ENCODE measurements around the gene DAB2IP. TPM values are rescaled to one million over a fixed set of nuclear protein-coding genes. Genes with fewer than 3 reads are reported as not detected.

The DAB2IP gene
- total RNA-seq, 1 experiment from 2014 or later: 52.6 TPM

GRCh38 chr9:121683652-121684051 is 32.2 kb downstream of the DAB2IP start:
- DNase-seq (ENCODE audit: low spot score) (no peak), ATAC-seq (no peak)
- CTCF ChIA-PET: interaction anchor here (0.5 to 4.5 kb wide), 56 partner anchors 9 to 313 kb away, joined by 3 to 115 read pairs (median 5); partner anchors contain the start of genes DAB2IP and GGTA1
- Mint-ChIP-seq H3K36me3 (no peaks in the 10 kb centered on the region; the same call in 1 of the 2 replicates), H3K9me3 (no peaks in the 10 kb centered on the region), H3K4me1 (peaks cover 6% of the 10 kb centered on the region), H3K4me3 (no peak overlapping the region), H3K27ac (no peak overlapping the region), H3K27me3 (ENCODE audit: low read depth) (no peaks in the 10 kb centered on the region)
- POLR2A ChIA-PET: no interaction called here
- no peak for TF ChIP-seq ZNF425 (CRISPR knock-in tag; conservative IDR thresholded peaks at IDR 0.05)

- H3K4me1 Mint-ChIP-seq: peaks cover 6% of the 10 kb centered on the region
- DNase-seq (ENCODE audit: low spot score) (peak; percentile 87), ATAC-seq (peak; percentile 86)
- ChIA-PET CTCF (interaction anchor here (0.6 to 4.5 kb wide), 57 partner anchors 10 to 312 kb away, joined by 3 to 115 read pairs (median 5); partner anchors contain the start of genes DAB2IP and GGTA1), POLR2A (no interaction called here)
- H3K9me3 Mint-ChIP-seq: no peaks in the 10 kb centered on the region
- H3K27ac Mint-ChIP-seq: no peak overlapping the region
- no peak for TF ChIP-seq ZBTB43 (CRISPR knock-in tag; IDR thresholded peaks at IDR 0.05)
- TF ChIP-seq, protein P1, sequence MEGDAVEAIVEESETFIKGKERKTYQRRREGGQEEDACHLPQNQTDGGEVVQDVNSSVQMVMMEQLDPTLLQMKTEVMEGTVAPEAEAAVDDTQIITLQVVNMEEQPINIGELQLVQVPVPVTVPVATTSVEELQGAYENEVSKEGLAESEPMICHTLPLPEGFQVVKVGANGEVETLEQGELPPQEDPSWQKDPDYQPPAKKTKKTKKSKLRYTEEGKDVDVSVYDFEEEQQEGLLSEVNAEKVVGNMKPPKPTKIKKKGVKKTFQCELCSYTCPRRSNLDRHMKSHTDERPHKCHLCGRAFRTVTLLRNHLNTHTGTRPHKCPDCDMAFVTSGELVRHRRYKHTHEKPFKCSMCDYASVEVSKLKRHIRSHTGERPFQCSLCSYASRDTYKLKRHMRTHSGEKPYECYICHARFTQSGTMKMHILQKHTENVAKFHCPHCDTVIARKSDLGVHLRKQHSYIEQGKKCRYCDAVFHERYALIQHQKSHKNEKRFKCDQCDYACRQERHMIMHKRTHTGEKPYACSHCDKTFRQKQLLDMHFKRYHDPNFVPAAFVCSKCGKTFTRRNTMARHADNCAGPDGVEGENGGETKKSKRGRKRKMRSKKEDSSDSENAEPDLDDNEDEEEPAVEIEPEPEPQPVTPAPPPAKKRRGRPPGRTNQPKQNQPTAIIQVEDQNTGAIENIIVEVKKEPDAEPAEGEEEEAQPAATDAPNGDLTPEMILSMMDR (IDR thresholded peaks at IDR 0.05): peak; percentile 53; the same call in 1 of the 2 replicates
- TF ChIP-seq IRF2 (CRISPR knock-in tag; IDR thresholded peaks at IDR 0.05; ENCODE audit: borderline replicate concordance, low read depth): no peak
- TF ChIP-seq FOXP1 (CRISPR knock-in tag; IDR thresholded peaks at IDR 0.05; ENCODE audit: borderline replicate concordance): 0 out of 2 replicates have a peak, but pooled peaks have one; percentile 16
- TF ChIP-seq TEAD4 (CRISPR knock-in tag; IDR thresholded peaks at IDR 0.05): no peak
- TF ChIP-seq, protein P2, sequence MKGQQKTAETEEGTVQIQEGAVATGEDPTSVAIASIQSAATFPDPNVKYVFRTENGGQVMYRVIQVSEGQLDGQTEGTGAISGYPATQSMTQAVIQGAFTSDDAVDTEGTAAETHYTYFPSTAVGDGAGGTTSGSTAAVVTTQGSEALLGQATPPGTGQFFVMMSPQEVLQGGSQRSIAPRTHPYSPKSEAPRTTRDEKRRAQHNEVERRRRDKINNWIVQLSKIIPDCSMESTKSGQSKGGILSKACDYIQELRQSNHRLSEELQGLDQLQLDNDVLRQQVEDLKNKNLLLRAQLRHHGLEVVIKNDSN (CRISPR knock-in tag; IDR thresholded peaks at IDR 0.05): no peak
- TF ChIP-seq, protein P3, sequence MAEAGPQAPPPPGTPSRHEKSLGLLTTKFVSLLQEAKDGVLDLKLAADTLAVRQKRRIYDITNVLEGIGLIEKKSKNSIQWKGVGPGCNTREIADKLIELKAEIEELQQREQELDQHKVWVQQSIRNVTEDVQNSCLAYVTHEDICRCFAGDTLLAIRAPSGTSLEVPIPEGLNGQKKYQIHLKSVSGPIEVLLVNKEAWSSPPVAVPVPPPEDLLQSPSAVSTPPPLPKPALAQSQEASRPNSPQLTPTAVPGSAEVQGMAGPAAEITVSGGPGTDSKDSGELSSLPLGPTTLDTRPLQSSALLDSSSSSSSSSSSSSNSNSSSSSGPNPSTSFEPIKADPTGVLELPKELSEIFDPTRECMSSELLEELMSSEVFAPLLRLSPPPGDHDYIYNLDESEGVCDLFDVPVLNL (CRISPR knock-in tag; IDR thresholded peaks at IDR 0.05; ENCODE audit: borderline replicate concordance, low read depth): no peak
- H3K36me3 Mint-ChIP-seq: no peaks in the 10 kb centered on the region; the same call in 1 of the 2 replicates
- H3K27me3 Mint-ChIP-seq (ENCODE audit: low read depth): no peaks in the 10 kb centered on the region
- H3K4me3 Mint-ChIP-seq: no peak overlapping the region
Observed at GRCh38 chr9:121684381-121685145, 33.1 kb downstream of the DAB2IP start.

- H3K27me3 Mint-ChIP-seq (ENCODE audit: low read depth): no peaks in the 10 kb centered on the region
- DNase-seq (ENCODE audit: low spot score) (no peak), ATAC-seq (no peak)
- POLR2A ChIA-PET: no interaction called here
- H3K9me3 Mint-ChIP-seq: no peaks in the 10 kb centered on the region
- H3K4me1 Mint-ChIP-seq: peaks cover 6% of the 10 kb centered on the region
- TF ChIP-seq STAT6 (CRISPR knock-in tag; conservative IDR thresholded peaks at IDR 0.05; ENCODE audit: low read depth) (no peak), ESRRA (CRISPR knock-in tag; IDR thresholded peaks at IDR 0.05; ENCODE audit: borderline replicate concordance) (no peak), RORB (CRISPR knock-in tag; IDR thresholded peaks at IDR 0.05) (no peak), EMX1 (CRISPR knock-in tag; IDR thresholded peaks at IDR 0.05) (no peak)
- no peaks in the 10 kb centered on the region for H3K36me3 Mint-ChIP-seq
- H3K27ac Mint-ChIP-seq: no peak overlapping the region
- CTCF ChIA-PET: interaction anchor here (0.8 to 4.5 kb wide), 12 partner anchors 11 to 304 kb away, joined by 3 to 115 read pairs (median 14); no protein-coding TSS in a partner anchor
- no peak overlapping the region for H3K4me3 Mint-ChIP-seq
Observed at GRCh38 chr9:121685146-121685794, 33.8 kb downstream of the DAB2IP start.
